HG02981 (cell line): Measurements from ENCODE around the gene CDC42EP1.
"Not testable (repeated sequence)": the region's sequence is repeated elsewhere in the genome, so short reads cannot be mapped to it uniquely, and the experiment has no call there.

Source experiments
- ATAC-seq: cut with Tn5 transposase; IDR thresholded peaks from one replicate; pipeline ENCODE4 v1.9.1; 2021; ENCODE audit warnings: mild to moderate bottlenecking, moderate library complexity; ENCODE audit not compliant: unreplicated experiment

Gene CDC42EP1

GRCh38 chr22:37575490-37576003 is 15.3 kb downstream of the CDC42EP1 start:
- ATAC-seq: no peak

- no peak for ATAC-seq
Observed at GRCh38 chr22:37578002-37578401, 17.7 kb downstream of the CDC42EP1 start.

- no peak for ATAC-seq
Observed at GRCh38 chr22:37581504-37581903, 21.2 kb downstream of the CDC42EP1 start.

GRCh38 chr22:37582526-37582925 is 22.2 kb downstream of the CDC42EP1 start:
- no peak for ATAC-seq

- no peak for ATAC-seq
Observed at GRCh38 chr22:37588546-37589215, 28.4 kb downstream of the CDC42EP1 start.

GRCh38 chr22:37589636-37590035 is 29.4 kb downstream of the CDC42EP1 start:
- no peak for ATAC-seq

GRCh38 chr22:37591081-37591480 is 30.8 kb downstream of the CDC42EP1 start:
- ATAC-seq: not testable (repeated sequence)

- no peak for ATAC-seq
Observed at GRCh38 chr22:37591823-37592404, 31.6 kb downstream of the CDC42EP1 start.

GRCh38 chr22:37594237-37594636 is 34.0 kb downstream of the CDC42EP1 start:
- ATAC-seq: no peak

- no peak for ATAC-seq
Observed at GRCh38 chr22:37599153-37599552, 38.9 kb downstream of the CDC42EP1 start.

GRCh38 chr22:37601203-37601539 is 40.9 kb downstream of the CDC42EP1 start:
- ATAC-seq: no peak

- ATAC-seq: no peak
Observed at GRCh38 chr22:37601540-37602442, 41.5 kb downstream of the CDC42EP1 start.

GRCh38 chr22:37602546-37603277 is 42.4 kb downstream of the CDC42EP1 start:
- ATAC-seq: not testable (repeated sequence)

GRCh38 chr22:37604074-37604473 is 43.8 kb downstream of the CDC42EP1 start:
- no peak for ATAC-seq

- no peak for ATAC-seq
Observed at GRCh38 chr22:37604875-37605274, 44.6 kb downstream of the CDC42EP1 start.

- no peak for ATAC-seq
Observed at GRCh38 chr22:37607010-37607934, 47.0 kb downstream of the CDC42EP1 start.

- ATAC-seq: peak; percentile 2
Observed at GRCh38 chr22:37607935-37608476, 47.7 kb downstream of the CDC42EP1 start.

GRCh38 chr22:37608477-37609239 is 48.4 kb downstream of the CDC42EP1 start, which contains the start of gene GGA1:
Gene GGA1, plus strand, starts transcription at chr22:37608834. Its CDS starts 27 bp downstream, at chr22:37608861.
- ATAC-seq: peak; percentile 64
